HG03342 (cell line): Measurements from ENCODE around the gene TBXAS1.
A peak's percentile ranks its signal among the peaks of the same experiment; 100 is the strongest.

Experiments
- ATAC-seq: cut with Tn5 transposase; IDR thresholded peaks from one replicate; pipeline ENCODE4 v1.9.1; 2021; ENCODE audit warnings: mild to moderate bottlenecking, moderate library complexity; ENCODE audit not compliant: unreplicated experiment

The TBXAS1 gene

GRCh38 chr7:140060243-140060630 is 231.2 kb downstream of the TBXAS1 start:
- no peak for ATAC-seq

GRCh38 chr7:140060788-140061606 is 231.9 kb downstream of the TBXAS1 start:
- ATAC-seq = no peak

GRCh38 chr7:140061607-140061930 is 232.5 kb downstream of the TBXAS1 start:
- no peak for ATAC-seq

- peak; percentile 30 for ATAC-seq
Measured at GRCh38 chr7:140062118-140062527, 233.1 kb downstream of the TBXAS1 start.

- peak; percentile 90 for ATAC-seq
Measured at GRCh38 chr7:140062528-140063299, 233.7 kb downstream of the TBXAS1 start, which contains the start of gene PARP12. Gene PARP12, minus strand, starts transcription at chr7:140062951. Its CDS starts 104 bp downstream, at chr7:140062847.

- no peak for ATAC-seq
Measured at GRCh38 chr7:140067052-140067451, 238.0 kb downstream of the TBXAS1 start.

- ATAC-seq = no peak
Measured at GRCh38 chr7:140068033-140068432, 239.0 kb downstream of the TBXAS1 start.

- no peak for ATAC-seq
Measured at GRCh38 chr7:140069298-140069949, 240.4 kb downstream of the TBXAS1 start.
